Naive thymus-derived CD8-positive, alpha-beta T cell (primary cell): ENCODE measurements around the gene OLFML2A. TPM values are rescaled to one million over a fixed set of nuclear protein-coding genes. Genes with fewer than 3 reads are reported as not detected.
A peak's percentile ranks its signal among the peaks of the same experiment; 100 is the strongest.
"Not testable (repeated sequence)": the region's sequence is repeated elsewhere in the genome, so short reads cannot be mapped to it uniquely, and the experiment has no call there.

ENCODE experiments used
- ATAC-seq, 2 donors: fragments of 150-1000 bp; cut with Tn5 transposase in 1 of 2; sonication (Bioruptor Pico), chemical (Tn5 transposase) in 1 of 2; 1 replicate in 1 of 2; 2 replicates in 1 of 2; pipeline ENCODE4 v1.10.0; 2021; ENCODE audit warnings: mild to moderate bottlenecking in 2 of 2, moderate library complexity in 2 of 2
- POLR2A ChIA-PET: fragments of 350-600 bp; sonication (Branson Sonifier 250); formaldehyde crosslinking; loops from one replicate; lab custom pipeline; 2021; ENCODE audit warnings: antibody characterized with exemption; lab: Charles Lee
- DNase-seq, 10 donors: peaks; one replicate each; pipeline versions ENCODE4 v3.0.0 to v3.0.0-alpha.2; 2020 to 2022
- H3K27ac Mint-ChIP-seq, 10 donors: one replicate each; pipeline ENCODE4 v1.8.0; 2020 to 2022; ENCODE audit warnings: mild to moderate bottlenecking in 10 of 10, mixed read lengths in 10 of 10, moderate library complexity in 4 of 10, inconsistent platforms in 1 of 10
- H3K27me3 Mint-ChIP-seq, 5 donors: one replicate each; pipeline ENCODE4 v1.8.0; 2021 to 2022; ENCODE audit warnings: mixed read lengths in 5 of 5
- H3K36me3 Mint-ChIP-seq, 3 donors: one replicate each; pipeline ENCODE4 v1.8.0; 2020 to 2022; ENCODE audit warnings: mixed read lengths in 3 of 3, mild to moderate bottlenecking in 2 of 3, inconsistent platforms in 1 of 3
- H3K4me1 Mint-ChIP-seq, 4 donors: one replicate each; pipeline ENCODE4 v1.8.0; 2021 to 2022; ENCODE audit warnings: mixed read lengths in 4 of 4
- H3K4me3 Mint-ChIP-seq, 10 donors: one replicate each; pipeline ENCODE4 v1.8.0; 2020 to 2022; ENCODE audit warnings: mild to moderate bottlenecking in 10 of 10, mixed read lengths in 10 of 10, moderate library complexity in 6 of 10, inconsistent platforms in 1 of 10
- H3K9me3 Mint-ChIP-seq, 9 donors: one replicate each; pipeline ENCODE4 v1.8.0; 2020 to 2022; ENCODE audit warnings: mixed read lengths in 9 of 9, mild to moderate bottlenecking in 3 of 9, inconsistent platforms in 1 of 9, moderate library complexity in 1 of 9
- polyA plus RNA-seq, 3 donors: library from polyadenylated mRNA; unstranded; fragments of 300-500 nt; fragmentation: Illumina TruSeq; gene quantifications; one replicate each; pipeline ENCODE4 v1.2.3, GENCODE V29; 2021
- total RNA-seq, 8 experiments: library from RNA in 2 of 8; stranded (reverse) in 2 of 8; gene quantifications; one replicate each; pipeline ENCODE4 v1.2.3 and lab custom pipeline; 2021 to 2026

OLFML2A gene
- total and polyA plus RNA-seq, 5 experiments from 2014 or later: 0.05 TPM; not detected in 4

- Mint-ChIP-seq H3K4me3 (peak overlapping the region; percentile 84 to 94 (median 91)), H3K9me3 (no peaks in the 10 kb centered on the region), H3K27me3 (peaks cover 54 to 85% (median 60%) of the 10 kb centered on the region in 5 donors), H3K4me1 (peaks cover 25 to 50% (median 44%) of the 10 kb centered on the region in 4 donors), H3K36me3 (no peaks in the 10 kb centered on the region), H3K27ac (peak overlapping the region in 6 of 10 donors; percentile 43 to 93 (median 78))
- ATAC-seq: no peak
- POLR2A ChIA-PET: interaction anchor here (1.1 to 3.1 kb wide), 7 partner anchors 79 to 122 kb away, joined by 3 to 25 read pairs (median 4); partner anchors contain the start of genes ARPC5L, RPL35 and WDR38
- peak in 5 of 10 donors; percentile 20 to 37 (median 23) for DNase-seq
These were observed 4.9 kb upstream of the OLFML2A start for GRCh38 chr9:124771867-124772679.

GRCh38 chr9:124772877-124773276 lies 4.1 kb upstream of the OLFML2A start:
- Mint-ChIP-seq H3K27ac (peak overlapping the region in 1 of 10 donors; percentile 74), H3K4me3 (peak overlapping the region; percentile 80 to 94 (median 90))

GRCh38 chr9:124773473-124774128 lies 3.3 kb upstream of the OLFML2A start:
- POLR2A ChIA-PET: interaction anchor here (1.2 kb wide), 1 partner anchor 72 kb away, joined by 3 read pairs; no protein-coding TSS in a partner anchor
- H3K36me3 Mint-ChIP-seq: no peaks in the 10 kb centered on the region
- DNase-seq (no peak), ATAC-seq (no peak)
- H3K27me3 Mint-ChIP-seq: peaks cover 46 to 72% (median 54%) of the 10 kb centered on the region in 5 donors
- H3K9me3 Mint-ChIP-seq: no peaks in the 10 kb centered on the region
- H3K27ac Mint-ChIP-seq: no peak overlapping the region
- peaks cover 25 to 50% (median 45%) of the 10 kb centered on the region in 4 donors for H3K4me1 Mint-ChIP-seq
- peak overlapping the region in 7 of 10 donors; percentile 2 to 54 (median 28) for H3K4me3 Mint-ChIP-seq

More at GRCh38 chr9:124772877-124773276, 4.1 kb upstream of the OLFML2A start:
- not testable (repeated sequence) for H3K9me3 Mint-ChIP-seq, ATAC-seq, H3K36me3 Mint-ChIP-seq, DNase-seq
- POLR2A ChIA-PET: interaction anchor here (1.1 to 3.1 kb wide), 2 partner anchors 80 to 122 kb away, joined by 4 to 11 read pairs; partner anchors contain the start of gene WDR38
- Mint-ChIP-seq H3K4me1 (peaks cover 25 to 50% (median 45%) of the 10 kb centered on the region in 4 donors), H3K27me3 (peaks cover 52 to 77% (median 55%) of the 10 kb centered on the region in 5 donors)

- Mint-ChIP-seq H3K4me1 (peaks cover 25 to 48% (median 40%) of the 10 kb centered on the region in 4 donors), H3K36me3 (no peaks in the 10 kb centered on the region), H3K27me3 (peaks cover 41 to 68% (median 52%) of the 10 kb centered on the region in 5 donors), H3K4me3 (peak overlapping the region in 6 of 10 donors; percentile 28 to 76 (median 44)), H3K27ac (peak overlapping the region in 2 of 10 donors; percentile 4 to 23), H3K9me3 (no peaks in the 10 kb centered on the region)
- DNase-seq (peak; percentile 63 to 84 (median 76)), ATAC-seq (peak in 1 of 2 donors; percentile 15)
- POLR2A ChIA-PET: interaction anchor here (0.6 to 1.2 kb wide), 4 partner anchors 71 to 594 kb away, joined by 3 to 10 read pairs (median 4); no protein-coding TSS in a partner anchor
These were observed 2.6 kb upstream of the OLFML2A start for GRCh38 chr9:124774129-124774978.

- ATAC-seq: no peak
- H3K27me3 Mint-ChIP-seq: peaks cover 33 to 62% (median 43%) of the 10 kb centered on the region in 5 donors
- no peaks in the 10 kb centered on the region for H3K36me3 Mint-ChIP-seq
- H3K27ac Mint-ChIP-seq: no peak overlapping the region
- POLR2A ChIA-PET: no interaction called here
- peaks cover 17 to 29% (median 26%) of the 10 kb centered on the region in 4 donors for H3K4me1 Mint-ChIP-seq
- DNase-seq: no peak
- no peaks in the 10 kb centered on the region for H3K9me3 Mint-ChIP-seq
- H3K4me3 Mint-ChIP-seq: peak overlapping the region; percentile 57 to 82 (median 74)
These were observed 347 bp upstream of the OLFML2A start for GRCh38 chr9:124776618-124776953.

- H3K4me1 Mint-ChIP-seq: peaks cover 12 to 19% (median 17%) of the 10 kb centered on the region in 4 donors
- DNase-seq (no peak), ATAC-seq (no peak)
- H3K27ac Mint-ChIP-seq: no peak overlapping the region
- peaks cover 26 to 49% (median 30%) of the 10 kb centered on the region in 5 donors for H3K27me3 Mint-ChIP-seq
- no peaks in the 10 kb centered on the region for H3K36me3 Mint-ChIP-seq
- no peaks in the 10 kb centered on the region for H3K9me3 Mint-ChIP-seq
- H3K4me3 Mint-ChIP-seq: peak overlapping the region in 3 of 10 donors; percentile 16 to 54 (median 26)
- POLR2A ChIA-PET: interaction anchor here (1.6 kb wide), 1 partner anchor 14 kb away, joined by 3 read pairs; no protein-coding TSS in a partner anchor
These were observed 1.8 kb downstream of the OLFML2A start for GRCh38 chr9:124778575-124779367.

GRCh38 chr9:124779368-124780059 lies 2.6 kb downstream of the OLFML2A start:
- no peaks in the 10 kb centered on the region for H3K36me3 Mint-ChIP-seq

GRCh38 chr9:124780060-124780756 lies 3.3 kb downstream of the OLFML2A start:
- DNase-seq (peak in 1 of 10 donors; percentile 14), ATAC-seq (no peak)
- Mint-ChIP-seq H3K36me3 (no peaks in the 10 kb centered on the region), H3K27me3 (peaks cover 16 to 35% (median 19%) of the 10 kb centered on the region in 5 donors), H3K9me3 (no peaks in the 10 kb centered on the region), H3K27ac (peak overlapping the region in 1 of 10 donors; percentile 69), H3K4me1 (peaks cover 8 to 12% (median 11%) of the 10 kb centered on the region in 4 donors), H3K4me3 (no peak overlapping the region)
- POLR2A ChIA-PET: interaction anchor here (1.6 kb wide), 1 partner anchor 12 kb away, joined by 3 read pairs; no protein-coding TSS in a partner anchor

More at GRCh38 chr9:124779368-124780059, 2.6 kb downstream of the OLFML2A start:
- POLR2A ChIA-PET: interaction anchor here (1.6 kb wide), 1 partner anchor 13 kb away, joined by 3 read pairs; no protein-coding TSS in a partner anchor
- H3K4me3 Mint-ChIP-seq: no peak overlapping the region
- H3K27ac Mint-ChIP-seq: no peak overlapping the region
- peaks cover 19 to 41% (median 22%) of the 10 kb centered on the region in 5 donors for H3K27me3 Mint-ChIP-seq
- ATAC-seq (no peak), DNase-seq (peak in 1 of 10 donors; percentile 7)
- H3K9me3 Mint-ChIP-seq: no peaks in the 10 kb centered on the region
- H3K4me1 Mint-ChIP-seq: peaks cover 8 to 14% (median 12%) of the 10 kb centered on the region in 4 donors

- POLR2A ChIA-PET: no interaction called here
- no peaks in the 10 kb centered on the region for H3K9me3 Mint-ChIP-seq
- peaks cover 7 to 11% (median 10%) of the 10 kb centered on the region in 4 donors for H3K4me1 Mint-ChIP-seq
- H3K27ac Mint-ChIP-seq: peak overlapping the region in 1 of 10 donors; percentile 69
- no peak overlapping the region for H3K4me3 Mint-ChIP-seq
- DNase-seq: no peak
- ATAC-seq: no peak
- peaks cover 14 to 30% (median 15%) of the 10 kb centered on the region in 5 donors for H3K27me3 Mint-ChIP-seq
- H3K36me3 Mint-ChIP-seq: no peaks in the 10 kb centered on the region
These were observed 3.8 kb downstream of the OLFML2A start for GRCh38 chr9:124780757-124781151.
